Prostate gland (tissue), 2 donors: ENCODE measurements around the gene SLC35E3.

Experiments
- CTCF ChIP-seq, 4 experiments: fragments of 200-600 bp in 2 of 4; fragments of 450-650 bp in 2 of 4; sonication (generic) in 2 of 4; IDR thresholded peaks; 1 replicate in 3 of 4; 2 replicates in 1 of 4; pipeline ENCODE4 v1.5.1; 2016 to 2019; ENCODE audit warnings: antibody characterized with exemption in 4 of 4, mild to moderate bottlenecking in 2 of 4, moderate library complexity in 2 of 4
- POLR2AphosphoS5 ChIP-seq: sonication (generic); formaldehyde crosslinking; IDR thresholded peaks from one replicate; pipeline ENCODE4 v1.6.1; 2017; ENCODE audit warnings: antibody characterized with exemption

- TF ChIP-seq CTCF (IDR thresholded peaks at IDR 0.05): no peak
- no peak for TF ChIP-seq POLR2AphosphoS5
These were observed 21.2 kb downstream of the SLC35E3 start for GRCh38 chr12:68767191-68767590.
